ENCODE measurements around the gene EVA1C.
"Not testable (repeated sequence)": the region's sequence is repeated elsewhere in the genome, so short reads cannot be mapped to it uniquely, and the experiment has no call there.

The EVA1C gene

DNA sequence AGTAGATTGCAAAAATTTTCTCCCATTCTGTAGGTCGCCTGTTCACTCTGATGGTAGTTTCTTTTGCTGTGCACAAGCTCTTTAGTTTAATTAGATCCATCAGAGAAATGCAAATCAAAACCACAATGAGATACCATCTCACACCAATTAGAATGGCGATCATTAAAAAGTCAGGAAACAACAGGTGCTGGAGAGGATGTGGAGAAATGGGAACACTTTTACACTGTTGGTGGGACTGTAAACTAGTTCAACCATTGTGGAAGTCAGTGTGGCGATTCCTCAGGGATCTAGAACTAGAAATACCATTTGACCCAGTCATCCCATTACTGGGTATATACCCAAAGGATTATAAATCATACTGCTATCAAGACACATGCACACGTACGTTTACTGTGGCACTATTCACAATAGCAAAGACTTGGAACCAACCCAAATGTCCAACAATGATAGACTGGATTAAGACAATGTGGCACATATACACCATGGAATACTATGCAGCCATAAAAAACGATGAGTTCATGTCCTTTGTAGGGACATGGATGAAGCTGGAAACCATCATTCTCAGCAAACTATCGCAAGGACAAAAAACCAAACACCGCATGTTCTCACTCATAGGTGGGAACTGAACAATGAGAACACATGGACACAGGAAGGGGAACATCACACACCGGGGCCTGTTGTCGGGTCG is 21.8 kb upstream of the EVA1C start:
- DNase-seq, result not testable (repeated sequence)

DNA sequence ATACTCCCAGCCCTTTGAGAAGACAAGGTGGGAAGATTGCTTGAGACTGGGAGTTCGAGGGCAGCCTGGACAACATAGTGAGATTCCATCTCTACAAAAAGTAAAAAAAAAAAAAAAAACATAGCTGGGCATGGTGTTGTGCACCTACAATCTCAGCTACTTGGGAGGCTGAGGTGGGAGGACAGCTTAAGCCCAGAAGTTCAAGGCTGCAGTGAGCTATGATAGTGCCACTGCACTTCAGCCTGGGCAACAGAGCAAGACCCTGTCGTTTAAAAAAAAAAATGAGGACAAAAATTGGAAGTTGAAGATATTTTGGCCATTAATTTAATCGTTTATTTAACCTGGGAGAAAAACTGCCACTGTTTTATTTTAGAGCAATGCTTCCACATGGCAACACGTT is 20.8 kb upstream of the EVA1C start:
- no peak for DNase-seq

DNA sequence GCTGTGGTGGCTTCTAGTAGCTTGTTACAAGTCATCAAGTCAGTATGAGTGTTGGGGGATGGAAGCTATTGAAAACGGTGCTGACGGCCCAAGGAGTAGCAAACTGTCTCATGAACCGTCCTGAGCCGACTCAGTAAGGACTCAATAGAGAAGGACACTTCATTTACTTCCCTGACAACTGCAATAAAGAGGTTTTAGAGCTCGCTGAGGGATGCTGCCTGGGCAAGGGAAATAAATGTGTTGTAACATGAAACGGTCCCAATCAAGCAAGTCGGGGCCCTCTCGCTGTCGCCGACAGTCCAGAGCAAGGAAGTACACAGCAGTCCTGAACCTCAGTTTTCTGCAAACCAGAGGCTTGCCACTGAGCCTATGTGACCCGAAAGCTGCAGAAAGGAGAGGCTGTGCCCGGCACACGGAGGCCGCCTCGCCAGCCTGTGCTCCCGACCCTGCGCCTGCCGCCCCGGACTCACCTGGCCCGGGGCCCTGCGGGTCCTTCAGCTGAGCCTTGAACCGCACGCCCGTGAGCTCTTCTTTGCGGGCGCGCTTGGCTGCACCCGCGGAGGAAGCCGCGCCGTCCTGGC is 20.1 kb upstream of the EVA1C start:
- DNase-seq, result peak; percentile 4

DNA sequence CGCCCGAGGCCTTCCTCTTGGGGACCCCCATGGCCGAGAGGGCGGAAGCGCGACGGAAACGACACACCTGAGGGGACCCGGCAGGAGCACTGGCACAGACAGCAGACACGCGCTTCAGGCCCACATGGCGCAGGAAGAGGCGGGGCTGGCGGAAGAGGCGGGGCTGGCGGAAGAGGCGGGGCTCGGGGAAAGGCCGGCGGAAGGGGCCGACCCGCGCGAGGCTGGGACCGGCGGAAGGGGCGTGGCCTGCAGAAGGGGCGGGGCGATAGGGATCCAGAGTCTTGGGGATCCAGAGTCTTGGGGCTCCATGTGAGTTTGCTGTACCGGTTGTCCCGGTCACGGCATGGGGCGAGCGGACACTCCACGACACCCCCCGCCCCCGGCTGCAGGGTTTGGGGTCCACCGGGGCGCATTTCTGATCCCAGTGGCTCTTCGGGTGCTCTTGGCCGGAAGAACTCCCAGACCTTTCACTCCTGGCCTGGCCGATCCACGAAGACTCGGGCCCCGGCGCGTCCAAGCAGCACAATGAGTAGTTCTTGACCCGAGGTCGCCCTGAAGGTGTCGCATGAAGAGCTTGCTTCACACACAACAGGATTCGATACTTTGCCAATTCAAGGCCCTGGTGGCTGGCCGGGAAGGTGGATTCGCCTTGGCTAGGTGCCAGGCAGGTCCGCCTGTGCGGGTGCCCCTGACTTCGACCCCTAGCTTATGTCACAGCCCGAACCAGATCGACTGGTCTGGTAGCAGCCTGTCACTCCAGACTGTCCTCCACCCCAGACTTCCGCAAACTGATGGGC is 19.4 kb upstream of the EVA1C start, which contains the start of gene URB1:
Gene URB1, minus strand, starts transcription at position 133 of the 797 bp plus-strand sequence. Its CDS starts 102 bp downstream, at position 31.
- peak; percentile 96 for DNase-seq

DNA sequence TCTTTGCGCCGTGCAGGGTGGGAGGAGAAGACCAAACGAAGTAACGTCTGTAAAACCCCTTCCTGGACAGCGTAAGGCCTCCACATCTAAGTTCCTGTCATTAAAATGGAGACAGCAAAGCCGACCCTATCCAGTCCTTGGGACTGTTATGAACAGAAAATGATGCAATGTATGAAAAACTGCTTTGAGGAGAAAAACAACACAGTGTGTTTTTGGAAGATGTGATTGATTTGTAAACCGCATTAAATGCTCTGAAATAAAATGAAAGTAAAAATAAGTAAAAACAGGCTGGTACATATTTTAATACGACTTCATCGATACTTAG is 18.9 kb upstream of the EVA1C start:
- DNase-seq, result no peak

DNA sequence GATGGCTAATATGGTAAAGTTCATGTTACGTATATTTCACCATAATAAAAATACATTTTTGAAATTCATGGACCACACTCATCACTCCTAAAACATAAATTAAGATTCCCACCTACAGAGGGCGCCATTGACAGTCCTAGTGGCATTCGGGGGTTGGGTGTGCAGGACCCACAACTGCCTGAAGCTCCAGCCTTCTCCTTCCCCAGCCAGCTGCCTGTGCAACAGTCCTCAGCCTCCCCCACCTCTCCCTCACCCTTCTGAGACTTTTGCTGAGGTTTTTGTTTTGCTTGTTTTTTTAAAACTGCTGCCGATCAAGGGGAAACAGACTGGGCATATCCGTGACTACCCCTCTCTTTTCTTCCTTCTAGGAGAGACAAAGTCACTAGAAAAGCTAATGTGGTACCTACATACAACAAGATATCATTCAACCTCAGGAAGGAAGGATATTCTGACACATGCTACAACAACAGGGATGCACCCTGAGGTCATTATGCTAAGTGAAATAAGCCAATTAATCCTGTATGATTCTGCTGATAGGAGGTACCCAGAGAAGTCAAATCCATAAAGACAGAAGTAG is 9.2 kb upstream of the EVA1C start:
- peak; percentile 79 for DNase-seq

DNA sequence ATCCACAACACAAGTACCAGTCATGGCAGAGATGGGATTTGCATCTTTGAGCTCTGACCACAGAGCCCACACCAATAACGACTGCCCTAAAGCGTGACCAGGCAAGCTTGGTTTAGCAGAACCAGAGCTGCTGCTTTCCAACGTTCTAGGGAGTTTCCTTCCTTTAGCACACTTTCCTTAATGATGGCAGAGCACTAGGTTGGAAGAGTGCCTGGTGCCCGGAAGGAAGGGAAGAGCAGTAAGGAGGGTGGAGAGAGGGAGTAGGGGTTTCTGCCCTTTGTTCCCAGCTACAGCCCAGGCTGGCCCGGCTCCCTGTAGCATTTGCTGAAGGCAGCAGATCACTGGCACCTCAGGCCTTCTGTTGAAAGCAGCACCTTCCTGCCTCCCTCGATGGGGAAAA is 6.1 kb upstream of the EVA1C start:
- DNase-seq, result no peak

DNA sequence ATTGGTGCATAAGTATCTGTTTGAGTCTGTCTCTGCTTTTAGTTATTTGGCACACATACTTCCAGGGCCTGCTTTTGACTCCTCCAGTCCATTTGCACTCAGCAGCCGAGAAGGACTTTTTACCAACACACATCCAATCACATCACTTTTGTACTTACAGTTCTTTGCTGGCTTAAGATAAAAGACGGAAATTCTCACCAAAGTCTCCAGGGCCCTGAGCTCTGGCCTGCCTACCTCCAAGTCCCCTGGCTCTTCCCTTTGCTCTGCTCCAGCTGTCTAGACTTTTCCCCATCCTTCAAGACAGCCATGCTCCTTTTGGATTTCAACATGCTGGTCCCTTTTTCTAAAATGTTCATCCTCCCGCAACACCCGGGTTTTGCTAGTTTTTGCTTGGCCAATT is 2.2 kb upstream of the EVA1C start:
- no peak for DNase-seq

DNA sequence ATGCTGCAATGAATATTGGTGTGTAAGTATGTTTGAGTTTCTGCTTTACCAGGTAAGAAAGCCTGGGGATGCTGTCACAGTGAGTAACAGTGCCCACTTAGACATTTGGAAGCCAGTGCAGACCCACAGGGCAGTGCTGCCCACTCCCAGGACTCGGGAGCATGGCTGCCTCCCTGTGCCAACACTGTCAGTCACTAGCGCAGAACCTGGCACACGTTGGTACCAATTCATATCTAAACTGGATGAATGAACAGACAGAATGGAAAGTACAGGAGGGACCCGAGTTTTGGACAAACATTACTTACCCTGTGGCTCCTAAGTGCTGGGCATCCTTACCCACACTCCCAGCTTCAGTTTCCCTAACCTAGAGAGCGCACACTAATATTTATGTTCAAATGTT is 1.6 kb upstream of the EVA1C start:
- no peak for DNase-seq

DNA sequence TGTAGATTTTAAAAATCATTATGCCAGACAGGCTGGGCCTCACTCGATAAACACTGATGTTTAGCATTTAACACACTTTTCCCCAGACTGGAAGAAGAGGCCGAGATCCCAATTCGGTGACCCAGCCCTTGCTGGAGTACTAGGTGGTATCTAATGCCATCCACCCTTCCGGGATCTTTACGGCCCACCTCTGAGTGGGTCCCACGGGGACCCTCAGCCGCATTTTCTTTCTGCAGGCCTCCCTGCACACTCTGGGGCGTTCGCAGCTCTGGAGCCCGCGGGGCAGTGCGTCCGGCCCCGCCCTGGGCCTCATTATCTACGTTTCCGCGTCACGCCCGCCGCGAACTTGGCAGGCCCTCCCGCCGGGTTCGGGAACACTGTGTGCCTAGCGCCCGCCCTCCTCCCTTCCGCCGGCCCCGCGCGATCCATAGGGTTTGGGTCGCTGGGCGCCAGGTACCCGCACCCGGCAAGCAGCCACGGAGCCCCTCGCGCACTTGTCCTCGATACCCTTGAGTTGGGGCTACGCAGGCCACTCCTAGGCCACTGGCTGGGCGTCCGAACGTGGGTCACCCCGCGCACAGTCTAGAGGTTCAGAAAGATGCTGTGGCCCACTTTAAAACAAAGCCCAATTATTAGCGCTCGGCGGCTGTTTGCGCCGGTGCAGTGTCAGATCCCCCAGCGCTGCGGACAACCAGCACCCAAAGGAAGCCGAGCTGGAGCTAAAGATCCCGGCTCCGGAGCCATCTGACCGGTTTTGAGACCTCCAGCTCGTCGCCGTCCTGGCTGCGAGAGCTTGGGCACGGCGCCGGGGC is 950 bp upstream of the EVA1C start:
- DNase-seq, result peak; percentile 64

DNA sequence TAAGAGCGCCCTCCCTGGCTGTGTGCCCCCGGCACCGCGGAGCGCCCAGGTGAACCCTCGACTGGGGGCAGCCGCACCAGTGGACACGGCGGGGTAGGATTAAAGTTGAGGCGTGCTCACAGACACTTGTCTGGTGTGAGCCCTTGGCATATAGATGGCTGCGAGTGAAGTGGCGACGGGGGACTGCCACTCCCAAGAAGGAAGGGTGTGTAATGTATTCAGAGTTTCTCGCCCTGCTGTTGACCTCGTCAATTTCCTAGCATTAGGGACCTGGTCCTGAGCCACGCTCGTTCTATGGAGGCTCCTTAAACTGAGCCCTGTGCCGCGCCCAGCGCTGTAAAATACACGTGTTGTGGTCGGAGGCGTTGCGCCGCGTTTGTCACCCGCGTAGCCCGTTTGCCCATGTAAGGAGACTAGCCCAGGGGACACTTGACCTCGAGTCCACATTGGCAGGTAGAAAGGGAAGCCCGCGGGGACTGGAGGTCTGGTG is 554 bp downstream of the EVA1C start:
- no peak for DNase-seq

DNA sequence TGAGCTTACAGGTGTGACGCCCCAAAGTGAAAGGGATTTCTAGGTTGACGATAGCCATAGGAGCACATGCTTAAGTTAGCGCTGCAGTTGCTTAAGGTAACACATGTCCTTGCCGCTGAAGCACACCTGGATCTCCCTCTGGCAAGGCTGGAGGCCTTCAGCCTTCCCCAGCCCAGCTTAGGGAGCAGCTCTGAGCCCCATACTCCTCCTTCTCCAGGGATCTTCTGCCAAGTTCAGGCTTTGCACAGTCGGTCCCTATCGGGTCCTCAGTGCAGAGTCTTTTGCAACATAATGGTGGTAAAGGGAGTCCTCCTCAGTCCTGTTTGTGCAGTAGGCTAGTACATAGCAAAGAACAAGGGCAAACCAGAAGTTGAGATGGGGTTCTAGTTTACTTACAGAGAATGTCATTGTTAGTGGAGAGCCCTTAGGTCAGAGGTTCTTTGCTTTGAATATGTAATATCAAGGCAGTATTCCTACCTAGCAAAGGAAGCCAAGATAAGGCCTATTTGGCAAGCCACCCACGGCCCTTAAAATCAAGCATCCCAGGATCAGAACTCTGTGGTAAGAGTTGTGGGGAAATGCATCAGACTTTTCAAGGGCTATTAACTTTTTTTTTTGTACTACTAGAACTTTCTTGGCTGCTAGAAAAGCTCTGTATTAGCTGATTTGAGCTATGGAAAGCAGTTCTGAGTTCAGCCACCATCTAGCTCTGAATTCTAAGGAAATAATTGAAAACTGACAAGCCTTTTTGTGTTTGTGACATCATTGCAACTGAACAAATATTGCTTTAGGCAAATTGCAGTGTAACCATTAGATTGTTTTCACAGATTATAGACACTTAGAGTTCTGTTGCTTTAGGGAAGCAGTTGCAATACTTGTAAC is 1.4 kb downstream of the EVA1C start:
- no peak for DNase-seq

DNA sequence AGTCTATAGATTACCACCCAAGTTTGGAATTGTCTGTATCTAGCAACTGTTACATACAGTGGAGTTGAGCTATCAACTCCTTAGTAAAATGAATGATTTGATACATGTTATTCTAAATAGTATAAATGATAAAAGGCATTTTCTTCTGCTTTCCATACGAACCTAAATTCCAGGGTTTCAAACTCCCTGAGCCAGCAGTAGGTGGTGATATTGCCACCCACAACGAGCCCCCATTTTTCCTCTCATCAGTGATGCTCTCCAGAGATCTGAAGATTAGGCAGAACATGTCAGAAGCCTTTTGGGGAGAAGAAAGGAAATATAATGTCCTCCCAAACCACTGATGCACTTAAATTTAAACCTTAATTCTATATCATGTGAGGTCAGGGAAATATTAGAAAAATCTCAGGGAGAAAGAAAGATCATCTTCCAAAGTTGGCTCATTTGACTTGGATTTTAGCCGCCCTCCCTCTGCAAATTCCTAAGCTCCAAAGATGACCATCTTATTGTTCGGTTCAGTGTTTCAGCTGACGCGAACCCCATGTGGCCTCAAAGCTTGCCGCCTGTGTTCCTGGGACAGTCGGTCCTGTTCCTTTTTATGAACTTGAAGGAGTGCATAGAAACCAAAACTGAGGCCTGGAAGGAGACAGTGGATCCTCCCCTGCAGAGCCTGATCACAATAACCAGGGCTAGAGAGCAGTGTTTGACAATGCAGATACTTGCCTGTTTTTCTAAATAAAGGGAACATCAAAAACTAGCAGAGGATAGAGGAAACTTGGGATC is 2.3 kb downstream of the EVA1C start:
- DNase-seq, result peak; percentile 9

DNA sequence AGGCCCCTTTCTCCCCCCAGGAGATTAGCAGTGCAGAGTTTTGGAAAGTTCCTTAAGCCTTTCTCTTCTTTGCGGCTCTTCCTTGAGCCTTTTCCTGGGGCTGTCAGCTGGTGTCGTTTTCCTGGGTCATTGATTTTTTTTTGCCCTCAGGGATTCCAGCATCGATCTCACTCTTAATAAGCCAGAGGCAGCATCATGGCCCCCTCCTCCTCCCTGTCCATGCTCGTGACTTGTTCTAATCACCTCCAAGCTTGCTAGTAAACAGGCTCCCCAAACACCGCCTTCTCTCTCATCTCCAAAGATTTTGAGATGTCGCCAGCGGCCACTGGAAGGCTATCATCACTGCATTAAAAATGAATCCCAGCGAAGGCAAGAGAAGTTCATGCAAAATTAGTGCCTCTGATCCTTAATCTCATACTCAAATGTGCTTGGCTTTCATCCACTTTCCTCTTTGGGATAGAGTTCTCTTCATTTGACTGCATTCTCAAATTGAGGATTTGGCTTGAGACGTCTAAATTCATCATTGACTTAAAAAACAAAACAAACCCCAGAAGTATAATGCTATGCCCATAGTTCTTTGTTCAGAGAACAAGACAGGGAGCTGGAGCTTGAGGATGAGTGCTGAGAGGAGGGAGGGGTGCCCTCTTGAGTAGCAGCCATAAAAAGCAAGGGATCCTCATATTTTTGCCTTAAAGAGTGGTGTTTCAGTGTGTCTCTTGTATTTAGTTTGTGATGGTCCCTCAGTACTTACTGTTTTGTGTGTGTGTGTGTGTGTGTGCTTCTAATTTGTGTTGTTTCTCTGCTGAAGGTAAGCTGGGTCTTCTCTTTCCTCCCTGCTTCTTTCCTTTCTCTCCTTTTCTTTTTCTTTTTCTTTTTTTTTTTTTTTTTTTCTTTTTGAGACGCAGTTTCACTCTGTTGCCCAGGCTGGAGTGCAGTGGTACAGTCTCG is 3.2 kb downstream of the EVA1C start:
- no peak for DNase-seq

DNA sequence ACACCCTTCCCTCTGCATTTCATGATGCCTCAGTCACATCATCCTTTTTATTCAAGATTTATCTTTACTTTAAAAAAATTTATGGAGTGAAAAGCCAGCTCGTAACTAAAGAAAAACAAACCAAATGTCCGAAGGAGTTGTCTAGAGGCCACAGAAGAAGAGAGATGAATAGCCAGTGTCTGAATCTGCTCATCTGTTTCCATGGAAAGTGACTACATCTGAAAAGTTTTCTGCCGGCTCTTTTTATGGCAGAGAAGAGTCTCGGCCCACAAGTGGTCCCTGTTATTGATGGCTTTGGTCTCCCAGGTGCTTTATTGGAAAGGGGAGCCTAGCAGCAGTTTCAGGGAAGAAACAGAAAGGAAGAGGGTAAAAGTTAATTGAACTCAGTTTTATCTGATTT is 5.6 kb downstream of the EVA1C start:
- DNase-seq, result no peak

DNA sequence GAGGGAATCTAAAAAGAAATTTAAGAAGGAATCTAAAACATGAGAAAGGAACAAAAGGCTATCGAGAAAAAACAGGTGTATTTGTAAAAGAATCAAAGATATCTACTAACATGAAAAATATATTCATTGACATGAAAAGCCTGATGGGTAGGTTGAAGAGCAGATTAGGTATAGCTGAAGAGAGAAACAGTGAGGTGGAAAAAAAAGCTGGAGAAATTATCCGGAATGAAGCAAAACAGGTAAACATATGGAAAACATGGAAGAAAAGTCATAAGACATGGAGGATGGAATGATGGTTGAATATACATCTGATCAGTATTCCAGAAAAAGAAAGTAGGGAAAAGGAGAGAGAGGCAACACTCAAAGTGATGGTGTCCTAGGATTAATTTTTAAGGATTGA is 9.6 kb downstream of the EVA1C start:
- no peak for DNase-seq

DNA sequence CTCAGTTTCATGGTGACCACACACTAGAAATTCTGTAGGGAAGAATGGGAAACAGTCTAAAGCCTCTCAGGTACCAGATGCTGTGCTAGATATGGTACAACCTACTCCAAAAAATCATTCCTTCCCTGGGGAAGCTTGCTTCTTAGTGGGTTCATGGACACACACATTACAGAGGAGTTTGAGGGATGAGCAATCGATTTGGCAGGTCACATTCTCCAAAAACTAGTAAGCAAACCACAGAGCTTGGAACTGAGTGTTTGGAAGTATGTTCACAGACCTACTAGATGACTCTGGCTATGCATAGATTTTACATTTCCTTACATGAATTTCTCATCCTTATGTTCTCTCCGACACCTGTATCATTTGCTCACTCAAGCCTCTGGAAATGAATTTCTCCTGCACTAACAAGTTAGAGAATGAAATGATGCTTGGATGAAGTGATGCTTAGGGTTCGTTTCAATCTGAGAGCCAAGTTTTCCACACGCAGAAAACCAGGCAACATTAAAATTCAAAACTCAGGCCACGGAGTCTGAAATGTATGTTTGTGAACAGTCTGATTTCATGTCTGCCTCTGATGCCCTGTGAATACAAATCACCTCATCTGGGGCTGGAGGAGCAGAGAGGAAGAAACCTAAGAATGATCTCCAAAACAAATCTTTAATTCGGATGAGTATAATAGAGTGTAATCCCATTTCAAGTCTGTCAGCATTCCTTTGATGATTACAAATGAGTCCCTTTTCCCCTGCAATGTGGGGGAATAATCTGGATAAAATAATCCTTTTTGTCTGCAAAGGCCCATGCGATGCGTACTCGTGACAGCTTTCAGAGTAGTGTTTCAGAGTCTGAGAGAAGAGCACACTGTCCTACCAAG is 11.0 kb downstream of the EVA1C start:
- no peak for DNase-seq

DNA sequence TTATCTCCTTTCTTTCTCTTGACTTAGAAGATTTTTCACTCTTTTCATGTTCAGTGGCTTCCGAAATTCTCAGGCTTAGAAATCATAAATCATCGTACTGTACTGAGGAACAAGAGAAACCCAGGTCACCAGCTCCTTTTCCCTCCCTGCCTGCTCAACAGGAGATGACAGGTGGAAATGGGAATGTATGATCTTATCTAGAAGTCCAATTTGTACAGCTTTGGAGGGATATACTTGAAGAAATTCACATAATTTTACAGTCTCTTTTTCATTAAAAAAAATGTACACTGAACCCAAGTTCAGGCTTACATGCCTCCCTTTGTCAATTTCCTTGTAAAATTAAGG is 11.7 kb downstream of the EVA1C start:
- no peak for DNase-seq

DNA sequence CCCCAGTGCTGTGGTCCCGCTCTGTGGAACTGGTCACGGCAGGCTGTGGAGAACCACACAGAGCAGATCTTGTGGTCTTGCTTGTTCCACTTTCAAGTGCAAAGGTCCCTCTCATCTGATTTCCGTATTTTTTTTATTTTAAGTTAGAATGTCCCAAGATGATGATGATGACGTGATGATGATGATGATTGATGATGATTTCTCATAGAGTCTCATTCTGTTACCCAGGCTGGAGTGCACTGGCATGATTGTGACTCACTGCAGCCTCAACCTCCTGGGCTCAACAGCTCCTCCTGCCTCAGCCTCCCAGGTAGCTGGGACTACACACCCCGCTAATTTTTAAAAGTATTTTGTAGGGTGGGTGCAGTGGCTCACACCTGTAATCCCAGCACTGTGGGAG is 12.2 kb downstream of the EVA1C start:
- DNase-seq, result no peak
